ENCODE measurements around the gene VSTM2L. TPM values are rescaled to one million over a fixed set of nuclear protein-coding genes. Genes with fewer than 3 reads are reported as not detected.
A peak's percentile ranks its signal among the peaks of the same experiment; 100 is the strongest.

VSTM2L gene
- total RNA-seq, 1 donor from 2014 or later, result 2.9 TPM

GRCh38 chr20:37992802-37993409 is 90.0 kb downstream of the VSTM2L start:
- peaks cover 20% of the 10 kb centered on the region for H3K36me3 Mint-ChIP-seq
- Histone ChIP-seq H3K4me3 (no peak overlapping the region), H3K9ac (no peak overlapping the region), H3K9me3 (ENCODE audit: low read depth) (no peaks in the 10 kb centered on the region), H3K79me2 (ENCODE audit: low read depth) (no peaks in the 10 kb centered on the region), H4K20me1 (ENCODE audit: low read depth) (no peaks in the 10 kb centered on the region), H3K36me3 (peaks cover 5% of the 10 kb centered on the region), H3K27ac (no peak overlapping the region), H3F3A (ENCODE audit: low read depth) (peaks cover 8% of the 10 kb centered on the region), H3K4me1 (peaks cover 5% of the 10 kb centered on the region), H3K27me3 (no peaks in the 10 kb centered on the region), H3K4me2 (no peak overlapping the region), H2AFZ (replicated peaks) (no peak overlapping the region)
- no peaks in the 10 kb centered on the region for H3K9me3 Mint-ChIP-seq
- H3K27ac Mint-ChIP-seq, result no peak overlapping the region
- H3K27me3 Mint-ChIP-seq (ENCODE audit: insufficient read depth, low read depth), result no peaks in the 10 kb centered on the region
- H3K4me3 Mint-ChIP-seq, result no peak overlapping the region
- DNase-seq (ENCODE audit: low spot score), result peak; percentile 47
- TF ChIP-seq EZH2phosphoT487 (IDR thresholded peaks at IDR 0.05) (no peak), CTCF (IDR thresholded peaks at IDR 0.05) (peak; percentile 73)
- H3K4me1 Mint-ChIP-seq, result peaks cover 36% of the 10 kb centered on the region

GRCh38 chr20:37994512-37994911 is 91.6 kb downstream of the VSTM2L start:
- peaks cover 26% of the 10 kb centered on the region for H3K4me1 Mint-ChIP-seq
- H3K9me3 Mint-ChIP-seq, result no peaks in the 10 kb centered on the region
- H3K4me3 Mint-ChIP-seq, result no peak overlapping the region
- peaks cover 23% of the 10 kb centered on the region for H3K36me3 Mint-ChIP-seq
- Histone ChIP-seq H2AFZ (replicated peaks) (no peak overlapping the region), H3K9ac (no peak overlapping the region), H3K9me3 (ENCODE audit: low read depth) (no peaks in the 10 kb centered on the region), H3K27me3 (no peaks in the 10 kb centered on the region), H3K27ac (no peak overlapping the region), H3K4me3 (no peak overlapping the region), H3K79me2 (ENCODE audit: low read depth) (no peaks in the 10 kb centered on the region), H3F3A (ENCODE audit: low read depth) (peaks cover 6% of the 10 kb centered on the region), H3K4me1 (no peaks in the 10 kb centered on the region), H4K20me1 (ENCODE audit: low read depth) (no peaks in the 10 kb centered on the region), H3K36me3 (peaks cover 5% of the 10 kb centered on the region), H3K4me2 (no peak overlapping the region)
- no peak overlapping the region for H3K27ac Mint-ChIP-seq
- DNase-seq (ENCODE audit: low spot score), result no peak
- TF ChIP-seq CTCF (IDR thresholded peaks at IDR 0.05) (no peak), EZH2phosphoT487 (IDR thresholded peaks at IDR 0.05) (no peak), EZH2 (IDR thresholded peaks at IDR 0.05) (no peak)
- no peaks in the 10 kb centered on the region for H3K27me3 Mint-ChIP-seq (ENCODE audit: insufficient read depth, low read depth)

Other genes with a start within 250 kb of the VSTM2L start
- gene CTNNBL1, start 209.1 kb upstream of the VSTM2L start, total RNA-seq (ENCODE audit: low replicate concordance), result 44.7 and 54.5 TPM in 2 replicates
- gene TTI1, start 130.3 kb downstream of the VSTM2L start, total RNA-seq (ENCODE audit: low replicate concordance), result 52.1 and 55.9 TPM in 2 replicates
- 21.6 and 37.7 TPM in 2 replicates for gene RPRD1B, start 130.6 kb downstream of the VSTM2L start, total RNA-seq (ENCODE audit: low replicate concordance)